Activated CD8-positive, alpha-beta memory T cell treated with anti-CD3 and anti-CD28 coated beads for 24 hours (primary cell): Measurements from ENCODE around the gene CMPK2.
"Not testable (repeated sequence)": the region's sequence is repeated elsewhere in the genome, so short reads cannot be mapped to it uniquely, and the experiment has no call there.

Experiments used
- DNase-seq: peaks from one replicate; pipeline ENCODE4 v3.0.0-alpha.2; 2020

The CMPK2 gene, protein sequence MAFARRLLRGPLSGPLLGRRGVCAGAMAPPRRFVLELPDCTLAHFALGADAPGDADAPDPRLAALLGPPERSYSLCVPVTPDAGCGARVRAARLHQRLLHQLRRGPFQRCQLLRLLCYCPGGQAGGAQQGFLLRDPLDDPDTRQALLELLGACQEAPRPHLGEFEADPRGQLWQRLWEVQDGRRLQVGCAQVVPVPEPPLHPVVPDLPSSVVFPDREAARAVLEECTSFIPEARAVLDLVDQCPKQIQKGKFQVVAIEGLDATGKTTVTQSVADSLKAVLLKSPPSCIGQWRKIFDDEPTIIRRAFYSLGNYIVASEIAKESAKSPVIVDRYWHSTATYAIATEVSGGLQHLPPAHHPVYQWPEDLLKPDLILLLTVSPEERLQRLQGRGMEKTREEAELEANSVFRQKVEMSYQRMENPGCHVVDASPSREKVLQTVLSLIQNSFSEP

DNA sequence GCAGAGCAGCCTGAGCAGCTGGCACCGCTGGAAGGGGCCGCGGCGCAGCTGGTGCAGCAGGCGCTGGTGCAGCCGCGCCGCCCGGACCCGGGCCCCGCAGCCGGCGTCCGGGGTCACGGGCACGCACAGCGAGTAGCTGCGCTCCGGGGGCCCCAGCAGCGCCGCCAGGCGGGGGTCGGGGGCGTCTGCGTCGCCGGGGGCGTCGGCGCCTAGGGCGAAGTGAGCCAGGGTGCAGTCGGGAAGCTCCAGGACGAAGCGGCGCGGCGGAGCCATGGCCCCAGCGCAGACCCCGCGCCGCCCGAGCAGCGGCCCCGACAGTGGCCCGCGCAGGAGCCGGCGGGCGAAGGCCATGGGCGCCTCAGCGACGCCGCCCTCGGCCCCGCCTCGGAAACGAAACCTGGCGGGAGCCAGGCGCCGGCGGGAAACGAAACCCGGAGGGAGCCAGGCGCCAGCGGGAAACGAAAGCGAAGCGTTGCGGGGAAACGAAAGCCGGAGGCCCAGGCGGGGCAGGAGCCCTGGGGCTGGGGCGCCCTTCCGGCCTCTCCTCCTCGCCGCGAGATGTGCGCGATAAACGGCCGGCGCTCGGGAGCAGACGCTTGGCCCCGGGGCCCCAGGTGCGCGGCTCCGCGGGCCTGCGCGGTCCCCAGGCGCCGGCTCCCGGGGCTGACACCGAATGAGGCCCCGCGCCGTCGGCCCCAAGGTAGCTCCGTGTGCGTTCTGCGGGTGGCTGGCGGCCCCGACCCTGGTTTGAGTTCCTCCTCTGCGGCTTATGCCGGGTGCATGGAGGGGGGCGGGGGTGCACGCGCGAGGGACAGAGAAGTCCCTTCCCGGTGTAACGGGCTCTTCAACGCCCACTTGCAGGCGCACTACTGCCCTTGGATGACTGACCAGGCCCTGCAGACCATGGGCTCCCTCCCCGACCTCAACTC, at the start of gene CMPK2:
TSS of gene CMPK2 (minus strand) at position 562 of the 929 bp plus-strand sequence. CDS start at position 351, 211 bp downstream.
- DNase-seq = peak; percentile 89

- no peak for DNase-seq
Observed at GRCh38 chr2:6915399-6915798, 49.7 kb upstream of the CMPK2 start.

GRCh38 chr2:6914828-6915227, 49.1 kb upstream of the CMPK2 start:
- no peak for DNase-seq

GRCh38 chr2:6913415-6914157, 47.9 kb upstream of the CMPK2 start:
- no peak for DNase-seq

DNA sequence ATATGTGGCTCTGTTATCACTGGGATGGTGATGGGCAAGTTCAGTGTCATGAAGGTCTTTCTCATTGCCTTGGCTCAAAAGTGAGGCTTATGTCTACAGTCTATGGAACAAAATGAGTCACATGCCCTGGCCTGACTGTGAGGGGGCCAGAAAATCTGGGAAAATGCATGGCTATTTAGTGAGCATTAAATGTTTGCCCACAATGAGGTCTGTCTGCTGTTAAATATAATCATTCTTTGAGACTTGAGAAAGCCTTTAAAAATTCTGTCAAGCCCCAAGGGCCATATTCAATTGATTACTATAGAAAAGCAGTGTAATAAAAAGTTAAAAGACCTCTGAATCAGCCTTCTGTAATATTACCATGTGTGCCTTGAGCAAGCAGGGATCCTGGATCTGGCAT, 46.0 kb upstream of the CMPK2 start:
- no peak for DNase-seq

DNA sequence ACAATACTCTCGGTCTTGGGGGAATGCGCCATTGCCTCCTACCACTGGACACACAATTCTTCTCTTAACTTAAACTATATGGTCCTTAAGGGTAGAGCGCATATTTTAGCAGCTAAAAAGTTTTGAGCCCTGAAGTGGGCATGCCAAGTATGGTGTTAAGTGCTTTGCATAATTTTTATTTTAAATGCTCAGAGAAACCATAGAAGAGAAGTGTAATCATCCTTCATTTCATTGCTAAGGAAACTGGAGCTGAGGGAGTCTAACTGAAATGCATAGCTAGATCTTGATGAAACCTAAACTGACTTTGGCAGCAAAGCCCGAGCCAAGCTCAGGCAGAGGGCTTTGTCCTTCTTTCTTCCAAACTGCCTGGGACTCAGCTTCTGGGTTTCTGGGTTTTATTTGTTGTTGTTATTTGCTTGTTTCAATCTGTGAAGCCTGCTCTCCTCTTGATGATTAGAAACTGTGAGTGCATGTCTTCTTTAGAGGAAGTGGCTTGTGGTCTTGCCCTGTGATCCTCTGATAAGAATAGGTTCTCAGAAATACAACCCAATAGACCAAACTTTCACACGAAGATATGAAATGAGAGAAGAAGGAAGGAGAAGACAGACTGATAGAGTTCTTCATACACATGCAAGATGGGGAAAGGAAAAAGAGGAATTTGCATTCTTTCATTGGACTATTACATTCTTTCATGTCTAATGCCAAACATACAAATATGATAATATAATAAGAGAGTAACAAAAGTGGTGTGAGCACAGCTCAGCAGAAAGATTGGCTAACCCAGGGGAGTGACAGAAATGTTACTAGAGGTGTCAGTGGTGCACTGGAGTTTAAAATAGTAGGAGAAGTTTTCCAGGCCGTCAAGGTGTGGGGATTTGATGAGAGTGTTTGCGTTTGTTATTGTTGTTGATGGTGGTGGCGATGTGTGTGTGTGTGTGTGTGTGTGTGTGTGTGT, 44.0 kb upstream of the CMPK2 start:
- no peak for DNase-seq

DNA sequence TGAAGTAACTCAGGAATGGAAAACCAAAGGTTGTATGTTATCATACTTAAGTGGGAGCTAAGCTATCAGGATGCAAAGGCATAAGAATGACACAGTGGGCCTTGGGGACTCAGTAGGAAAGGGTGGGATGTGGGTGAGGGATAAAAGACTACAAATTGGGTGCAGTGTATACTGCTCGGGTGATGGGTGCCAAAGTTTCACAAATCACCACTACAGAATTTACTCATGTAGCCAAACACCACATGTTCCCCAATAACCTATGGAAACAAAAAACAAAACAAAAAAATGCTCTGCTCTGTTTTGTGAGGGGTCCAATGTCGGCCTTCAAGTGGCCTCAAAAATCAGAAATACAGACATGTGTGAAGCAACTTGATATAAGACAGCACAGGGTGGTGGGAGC, 42.6 kb upstream of the CMPK2 start:
- DNase-seq = no peak

DNA sequence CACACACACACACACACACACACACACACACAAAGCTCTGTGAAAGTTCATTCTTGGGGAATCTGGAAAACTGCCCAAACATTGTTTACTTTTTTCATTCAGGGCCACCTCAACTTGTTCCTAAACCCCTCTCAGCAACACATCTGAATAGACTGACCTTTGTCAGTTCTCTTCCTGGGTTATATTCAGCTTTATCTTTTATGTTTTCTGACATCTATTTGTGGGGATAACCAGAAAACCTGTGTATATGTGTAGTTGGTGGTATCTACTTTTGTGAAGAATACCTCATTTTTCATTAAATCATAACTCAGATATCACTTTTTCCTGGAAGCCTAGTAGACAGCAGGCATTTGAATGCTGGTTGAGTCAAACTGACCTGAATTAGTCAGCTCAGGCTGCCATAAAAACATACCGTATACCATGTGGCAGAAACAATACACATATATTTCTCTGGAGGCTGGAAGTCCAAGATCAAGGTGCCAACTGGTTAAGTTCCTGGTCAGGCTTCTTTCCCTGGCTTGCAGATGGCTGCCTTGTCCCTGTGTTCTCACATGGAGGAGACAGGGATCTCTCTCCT, 40.5 kb upstream of the CMPK2 start:
- DNase-seq = no peak

GRCh38 chr2:6905668-6906067, 40.0 kb upstream of the CMPK2 start:
- DNase-seq = no peak

DNA sequence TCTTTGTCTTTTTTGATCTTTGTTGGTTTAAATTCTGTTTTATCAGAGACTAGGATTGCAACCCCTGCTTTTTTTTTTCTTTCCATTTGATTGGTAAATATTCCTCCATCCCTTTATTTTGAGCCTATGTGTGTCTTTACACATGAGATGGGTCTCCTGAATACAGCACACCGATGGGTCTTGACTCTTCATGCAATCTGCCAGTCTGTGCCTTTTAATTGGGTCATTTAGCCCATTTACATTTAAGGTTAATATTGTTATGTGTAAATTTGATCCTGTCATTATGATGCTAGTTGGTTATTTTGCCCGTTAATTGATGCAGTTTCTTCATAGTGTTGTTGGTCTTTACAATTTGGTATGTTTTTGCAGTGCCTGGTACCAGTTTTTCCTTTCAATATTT, 36.9 kb upstream of the CMPK2 start:
- DNase-seq = not testable (repeated sequence)

DNA sequence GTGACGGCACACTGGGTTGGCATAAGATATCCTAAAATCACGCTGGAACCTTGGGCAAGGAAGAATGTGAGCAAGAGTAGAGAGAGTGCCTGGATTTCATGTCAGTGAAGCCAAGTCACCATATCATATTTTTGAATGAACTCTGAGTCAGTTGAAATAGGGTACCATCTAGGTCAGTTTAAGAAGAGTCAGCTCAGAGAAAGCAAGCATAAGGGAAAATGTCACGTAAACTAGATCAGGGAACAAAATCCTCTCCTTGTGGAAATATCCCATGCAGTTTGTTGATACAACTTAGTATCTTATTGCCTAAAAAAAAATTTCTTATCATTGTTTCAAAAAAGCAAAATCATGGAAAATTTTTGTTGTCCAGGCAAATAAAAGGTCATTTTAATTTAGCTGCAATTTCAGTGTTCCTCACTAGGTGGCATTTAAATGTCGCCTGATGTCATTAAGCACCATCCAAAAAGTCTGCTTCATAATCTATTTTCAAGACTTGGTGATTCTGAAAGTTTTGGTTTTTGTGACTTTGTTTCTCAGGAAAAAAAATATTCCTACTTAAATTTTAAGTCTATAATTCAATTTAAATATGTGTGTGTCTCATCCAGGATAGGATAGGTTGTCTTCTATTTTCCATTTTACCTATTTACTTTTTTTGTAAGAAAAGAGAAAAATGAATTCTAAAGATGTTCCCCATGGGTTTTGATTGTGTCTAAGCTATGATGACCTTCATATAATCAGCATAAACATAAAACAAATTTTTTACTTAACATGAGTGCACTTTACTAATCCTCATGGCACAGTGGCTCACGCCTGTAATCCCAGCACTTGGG, 31.4 kb upstream of the CMPK2 start:
- no peak for DNase-seq

- no peak for DNase-seq
Observed at GRCh38 chr2:6893876-6894482, 28.3 kb upstream of the CMPK2 start.

DNA sequence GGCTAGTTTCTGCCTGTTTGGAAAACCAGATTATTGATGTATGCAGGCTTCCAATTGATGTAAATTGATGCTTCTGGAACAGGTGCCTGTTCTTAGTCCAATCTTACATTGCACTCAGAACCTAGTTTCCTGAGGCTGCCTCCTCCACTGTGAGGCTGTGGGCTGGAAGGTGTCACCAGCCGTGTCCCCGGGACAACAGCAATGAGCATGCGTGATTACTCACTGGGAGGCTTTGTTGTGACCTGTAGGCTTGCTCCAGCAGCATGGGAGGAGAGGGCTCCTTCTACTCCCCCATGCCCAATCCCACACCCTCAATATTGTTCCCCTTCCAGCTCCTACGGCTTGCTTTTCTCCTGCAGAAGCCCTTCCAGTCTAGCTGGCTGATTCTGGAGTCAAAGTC, 23.0 kb upstream of the CMPK2 start:
- DNase-seq = no peak

GRCh38 chr2:6887751-6888192, 22.1 kb upstream of the CMPK2 start:
- no peak for DNase-seq

GRCh38 chr2:6885968-6886367, 20.3 kb upstream of the CMPK2 start:
- DNase-seq = no peak

DNA sequence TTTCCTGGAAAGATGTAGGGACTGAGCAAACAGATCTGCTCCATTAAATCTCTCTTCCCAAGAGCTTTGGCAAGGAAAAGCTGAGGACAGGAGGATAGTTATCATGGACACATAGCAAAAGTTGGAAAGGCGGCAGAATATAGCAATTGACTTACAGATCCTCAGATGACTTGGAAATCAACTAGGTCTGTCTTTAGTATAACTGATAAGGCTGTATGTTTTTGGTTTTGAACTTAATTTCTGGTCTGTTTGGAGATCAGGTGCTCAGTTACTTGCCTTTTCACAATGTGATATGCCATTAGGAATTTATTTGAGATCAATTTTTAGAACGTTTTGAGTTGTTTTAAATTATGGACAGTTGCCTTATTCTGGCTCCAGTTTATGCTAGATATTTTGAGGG, 19.8 kb upstream of the CMPK2 start:
- DNase-seq = no peak

- no peak for DNase-seq
Observed at GRCh38 chr2:6883448-6884122, 17.9 kb upstream of the CMPK2 start.

DNA sequence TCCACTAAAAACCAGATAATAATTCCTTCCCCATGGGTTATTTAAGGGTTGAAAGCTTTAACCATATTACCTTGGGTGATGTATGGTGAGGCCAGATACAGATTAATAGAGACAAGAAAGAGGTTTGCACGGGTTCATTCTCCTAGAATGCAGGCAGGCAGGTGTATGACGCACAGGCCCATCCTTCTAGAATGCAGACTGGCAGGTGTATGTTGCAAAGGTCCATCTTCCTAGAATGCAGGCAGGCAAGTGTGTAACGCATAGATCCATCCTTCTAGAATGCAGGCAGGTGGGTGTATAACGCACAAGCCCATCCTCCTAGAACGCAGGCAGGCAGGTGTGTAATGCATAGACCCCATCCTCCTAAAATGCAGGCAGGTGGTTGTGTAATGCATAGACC, 15.8 kb upstream of the CMPK2 start:
- no peak for DNase-seq

DNA sequence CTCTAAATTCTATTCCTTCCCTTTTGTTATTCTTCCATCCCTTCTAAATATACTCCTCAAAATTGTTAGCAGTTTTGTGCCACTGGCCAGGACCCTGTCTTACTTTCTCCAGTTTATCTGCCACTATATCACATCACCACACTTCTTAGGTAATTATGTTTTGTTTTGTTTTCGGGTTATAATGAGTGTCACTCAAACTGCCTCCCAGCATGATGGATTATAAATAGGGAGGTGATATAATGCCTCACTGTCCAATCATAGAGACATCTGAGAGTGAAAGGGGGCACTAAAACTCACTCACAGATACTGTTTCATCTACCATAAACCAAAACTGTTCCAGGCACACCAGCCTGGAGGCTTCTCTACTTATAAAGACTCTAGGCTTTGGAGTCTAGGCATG, 15.3 kb upstream of the CMPK2 start:
- DNase-seq = no peak
